ENCODE results near the gene TMCC3.
"Not testable (repeated sequence)": the region's sequence is repeated elsewhere in the genome, so short reads cannot be mapped to it uniquely, and the experiment has no call there.

The TMCC3 gene

GRCh38 chr12:94596596-94596995, 53.8 kb downstream of the TMCC3 start:
- DNase-seq = no peak

DNA sequence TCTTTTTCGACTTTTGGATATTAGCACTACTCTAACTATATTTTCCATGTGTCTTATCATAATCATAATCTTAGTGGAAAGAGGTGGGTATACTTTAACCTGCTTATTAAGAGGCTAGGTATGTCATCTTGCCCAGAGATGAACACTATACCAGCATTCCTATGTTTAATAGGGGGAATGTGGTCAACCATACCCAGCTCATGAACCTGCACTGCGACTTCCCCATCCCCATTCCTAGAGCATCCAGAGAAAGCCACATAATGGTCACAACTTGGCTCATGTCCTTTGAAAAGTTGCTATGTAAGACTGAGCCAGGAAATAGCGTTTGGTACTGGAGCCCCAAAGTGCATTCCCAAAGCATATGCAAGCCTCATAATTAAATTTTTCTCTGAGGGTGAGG, 55.2 kb downstream of the TMCC3 start:
- no peak for DNase-seq

GRCh38 chr12:94594443-94594825, 55.9 kb downstream of the TMCC3 start:
- no peak for DNase-seq

- DNase-seq = no peak
Measured at GRCh38 chr12:94593822-94594442, 56.4 kb downstream of the TMCC3 start.

- DNase-seq = not testable (repeated sequence)
Measured at GRCh38 chr12:94592723-94593122, 57.6 kb downstream of the TMCC3 start.

GRCh38 chr12:94592080-94592479, 58.3 kb downstream of the TMCC3 start:
- no peak for DNase-seq

GRCh38 chr12:94590428-94590827, 59.9 kb downstream of the TMCC3 start:
- no peak for DNase-seq

DNA sequence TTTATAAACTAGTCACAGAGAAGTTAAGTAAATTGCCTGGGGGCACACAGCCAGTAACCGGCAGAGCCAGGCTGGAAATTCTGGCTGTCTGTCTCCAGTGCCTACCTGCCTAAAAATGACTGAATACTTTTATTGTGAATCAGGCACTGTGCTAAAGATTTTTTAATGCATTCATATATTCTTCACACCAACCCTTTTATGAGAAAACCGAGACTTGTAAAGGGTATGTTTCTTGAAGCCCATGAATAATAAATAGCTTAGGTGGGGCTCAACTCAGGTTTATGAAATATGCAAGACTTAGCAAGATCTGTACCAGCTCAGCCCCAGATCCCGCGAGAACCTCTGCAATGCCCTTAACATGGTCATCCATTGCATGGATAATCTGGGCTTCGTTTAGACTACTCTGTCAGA, 60.8 kb downstream of the TMCC3 start:
- DNase-seq = no peak

- DNase-seq = no peak
Measured at GRCh38 chr12:94588346-94588745, 62.0 kb downstream of the TMCC3 start.

GRCh38 chr12:94587266-94588241, 62.8 kb downstream of the TMCC3 start:
- DNase-seq = no peak

GRCh38 chr12:94586589-94587259, 63.6 kb downstream of the TMCC3 start:
- no peak for DNase-seq

- DNase-seq = no peak
Measured at GRCh38 chr12:94585626-94586025, 64.7 kb downstream of the TMCC3 start.

- no peak for DNase-seq
Measured at GRCh38 chr12:94584377-94584776, 66.0 kb downstream of the TMCC3 start.

DNA sequence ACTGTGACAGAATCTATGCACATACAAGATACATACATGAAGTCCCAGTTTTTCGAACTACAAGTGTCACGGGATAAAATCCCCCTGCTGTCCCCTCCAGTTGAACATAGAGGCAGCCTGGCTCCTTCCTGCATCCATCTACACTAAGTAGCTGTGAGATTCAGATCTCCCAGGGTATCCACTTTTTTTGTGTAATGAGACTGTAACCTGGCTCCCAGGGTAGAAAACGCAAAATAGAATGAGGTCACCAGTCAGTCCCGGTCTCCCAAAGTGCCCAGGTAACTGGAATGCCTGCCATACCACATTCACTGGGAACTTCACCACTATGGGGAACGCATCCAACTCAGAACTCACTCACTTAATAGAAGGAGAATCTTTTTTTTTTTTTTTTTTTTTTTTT, 67.8 kb downstream of the TMCC3 start:
- DNase-seq = no peak

DNA sequence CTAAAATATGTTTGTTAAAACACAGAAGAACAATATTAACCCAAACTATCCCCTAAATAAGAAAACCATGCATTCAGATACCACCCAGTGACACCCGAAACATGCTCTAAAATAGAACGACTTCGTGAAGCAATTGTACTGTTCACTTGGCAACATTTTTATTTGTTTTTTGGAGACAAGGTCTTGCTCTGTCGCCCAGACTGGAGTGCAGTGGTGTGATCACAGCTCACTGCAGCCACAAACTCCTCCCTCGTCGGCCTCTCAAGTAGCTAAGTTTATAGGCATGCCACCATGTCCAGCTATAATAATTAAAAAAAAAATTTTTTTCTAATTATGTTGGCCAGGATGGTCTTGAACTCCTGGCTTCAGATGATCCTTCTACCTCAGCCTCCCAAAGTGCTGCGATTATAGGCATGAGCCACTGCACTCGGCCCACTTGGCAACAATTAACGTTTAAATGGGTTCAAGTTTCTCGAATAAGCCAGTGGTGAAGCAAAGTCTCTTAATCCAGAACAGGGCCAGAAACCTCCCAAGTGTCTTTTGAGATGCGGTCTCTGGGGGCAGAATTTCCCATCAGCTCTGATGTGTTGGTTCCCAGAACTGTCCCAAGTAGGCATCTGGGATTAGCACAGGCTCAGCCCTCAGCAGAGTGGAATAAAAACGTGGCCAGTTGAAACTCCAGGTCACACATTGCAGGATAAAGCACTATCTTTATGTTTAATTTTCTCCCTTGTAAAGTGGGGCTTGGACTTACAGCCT, 74.5 kb downstream of the TMCC3 start:
- DNase-seq = no peak

- DNase-seq = no peak
Measured at GRCh38 chr12:94575024-94575423, 75.3 kb downstream of the TMCC3 start.

DNA sequence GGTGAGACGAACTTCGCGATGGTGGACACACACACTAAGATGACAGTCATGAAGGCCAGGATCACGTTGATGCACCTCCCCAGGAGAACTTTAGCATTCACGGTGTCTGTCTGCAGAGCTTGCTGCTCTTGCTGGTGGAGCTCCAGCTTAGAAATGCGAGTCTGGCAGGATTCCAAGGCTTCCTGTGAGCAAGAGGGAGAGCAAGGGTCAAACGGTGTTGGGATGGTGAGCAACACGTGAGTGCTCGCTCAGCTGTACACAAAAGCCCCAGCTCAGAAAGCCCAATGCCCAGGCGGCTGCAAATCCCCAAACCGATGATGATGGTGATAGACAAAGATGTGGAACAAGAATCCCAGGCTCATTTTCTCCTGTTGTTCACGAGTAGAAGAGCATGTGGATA, 78.8 kb downstream of the TMCC3 start:
- no peak for DNase-seq

DNA sequence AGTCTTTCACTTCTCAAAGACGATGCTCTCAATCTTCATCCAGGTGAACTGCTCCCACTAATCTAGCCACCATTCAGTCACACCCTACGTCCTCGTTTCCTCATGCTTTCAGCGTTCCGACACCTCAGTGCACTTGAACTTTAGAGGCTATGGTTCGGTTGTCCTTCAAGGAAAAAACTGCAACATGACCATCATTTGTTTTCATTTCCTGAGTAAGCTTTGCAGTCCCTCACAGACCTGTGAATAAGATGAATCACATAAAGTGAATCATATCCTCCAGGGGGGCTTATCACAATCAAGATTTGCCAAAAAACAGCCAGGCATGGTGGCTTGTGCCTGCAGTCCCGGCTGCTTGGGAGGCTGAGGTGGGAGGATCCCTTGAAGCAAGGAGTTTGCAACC, 80.2 kb downstream of the TMCC3 start:
- no peak for DNase-seq

GRCh38 chr12:94567761-94568160, 82.6 kb downstream of the TMCC3 start:
- DNase-seq = no peak

DNA sequence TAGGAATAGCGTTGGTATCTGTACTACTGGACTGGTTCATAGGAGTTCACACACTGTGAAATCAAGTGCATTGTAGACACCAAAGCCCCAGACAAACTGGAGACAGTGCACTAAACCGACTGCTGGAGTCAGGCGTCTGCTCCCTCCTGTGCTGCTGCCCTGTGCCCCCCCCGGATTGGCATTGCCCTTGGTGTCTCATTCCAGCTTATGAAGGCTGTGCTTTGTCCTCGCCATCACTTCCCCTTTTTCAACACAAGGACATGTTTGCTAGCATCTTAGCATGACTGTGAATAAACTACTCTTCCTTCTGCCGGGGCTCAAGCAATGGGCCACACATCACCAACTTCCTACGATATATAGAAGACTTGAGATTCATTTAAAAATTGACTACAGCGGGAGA, 84.0 kb downstream of the TMCC3 start:
- DNase-seq = no peak

GRCh38 chr12:94565683-94566082, 84.7 kb downstream of the TMCC3 start:
- DNase-seq = no peak

- DNase-seq = no peak
Measured at GRCh38 chr12:94563286-94563685, 87.1 kb downstream of the TMCC3 start.

- DNase-seq = no peak
Measured at GRCh38 chr12:94561943-94562411, 88.4 kb downstream of the TMCC3 start.

All from CD4-positive, alpha-beta T cell treated with Interleukin-12 subunit alpha and Interleukin-12 subunit beta, for 1 hour (primary cell).